ENCODE results near the gene DOCK3. TPM values are rescaled to one million over a fixed set of nuclear protein-coding genes. Genes with fewer than 3 reads are reported as not detected.

The DOCK3 gene
- total RNA-seq, 1 experiment from 2014 or later = 8.3 TPM

DNA sequence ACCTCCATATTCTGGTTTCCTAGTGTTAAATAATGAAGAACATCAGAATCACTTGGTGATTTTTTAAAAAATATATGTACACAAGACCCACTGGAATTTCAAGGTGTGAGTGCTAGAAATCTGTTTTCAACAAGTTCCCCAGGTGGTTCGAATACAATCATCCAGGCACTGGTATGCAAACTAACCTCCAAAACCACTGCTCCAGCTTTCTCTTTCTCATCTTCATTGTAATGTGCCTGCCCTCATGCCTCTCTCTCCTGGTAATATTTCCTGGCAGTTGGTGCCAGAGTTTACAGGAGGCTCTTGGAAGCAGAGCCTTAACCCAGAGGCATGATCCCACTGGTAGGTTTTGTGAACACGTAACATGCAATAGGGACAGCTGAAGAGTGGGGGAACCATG lies 547.2 kb downstream of the DOCK3 start:
- Histone ChIP-seq H3K27me3 (ENCODE audit: insufficient read depth, low read length) (no peaks in the 10 kb centered on the region), H4K20me1 (ENCODE audit: control insufficient read depth, insufficient read depth, insufficient read length) (no peaks in the 10 kb centered on the region), H2AFZ (ENCODE audit: low read length) (no peak overlapping the region), H3K4ac (ENCODE audit: low read depth, low read length) (no peak overlapping the region), H3K4me2 (ENCODE audit: insufficient read depth, insufficient read length, low read length) (no peak overlapping the region), H3K14ac (ENCODE audit: insufficient read depth, low read length) (no peak overlapping the region), H3K27ac (ENCODE audit: insufficient read length, low read depth, low read length) (no peak overlapping the region), H3K23ac (ENCODE audit: insufficient read length, low read depth, low read length) (no peak overlapping the region), H3K79me2 (ENCODE audit: insufficient read depth, low read length) (no peaks in the 10 kb centered on the region), H2BK5ac (ENCODE audit: insufficient read length, low read length) (no peak overlapping the region), H3T11ph (ENCODE audit: low read length) (no peak overlapping the region), H2BK12ac (ENCODE audit: insufficient read length, low read depth, low read length) (no peak overlapping the region), H2BK20ac (ENCODE audit: low read depth, low read length, poor library complexity, severe bottlenecking) (no peak overlapping the region), H2AK5ac (ENCODE audit: insufficient read length, low read length) (no peak overlapping the region), H2BK15ac (ENCODE audit: low read depth, low read length) (no peak overlapping the region), H3K9ac (ENCODE audit: extremely low read depth, insufficient read length, low read length) (no peak overlapping the region), H3K4me1 (ENCODE audit: insufficient read depth, low read length) (no peaks in the 10 kb centered on the region), H3K23me2 (ENCODE audit: insufficient read length, low read depth, low read length, poor library complexity, severe bottlenecking) (no peaks in the 10 kb centered on the region), H3K9me3 (ENCODE audit: control insufficient read depth, low read depth, low read length) (no peaks in the 10 kb centered on the region), H3K56ac (ENCODE audit: insufficient read length, low read depth, low read length) (no peak overlapping the region), H4K5ac (ENCODE audit: insufficient read length, low read depth, low read length) (no peak overlapping the region), H2BK120ac (ENCODE audit: low read depth, low read length, poor library complexity, severe bottlenecking) (no peak overlapping the region), H4K91ac (ENCODE audit: insufficient read length, low read depth, low read length) (no peak overlapping the region), H4K8ac (replicated peaks; ENCODE audit: insufficient read length, low read depth, low read length) (no peak overlapping the region), H3K18ac (ENCODE audit: insufficient read length, low read depth, low read length) (no peak overlapping the region), H3K79me1 (ENCODE audit: insufficient read depth, low read depth, low read length, poor library complexity, severe bottlenecking) (no peaks in the 10 kb centered on the region)
- TF ChIP-seq, protein P1, sequence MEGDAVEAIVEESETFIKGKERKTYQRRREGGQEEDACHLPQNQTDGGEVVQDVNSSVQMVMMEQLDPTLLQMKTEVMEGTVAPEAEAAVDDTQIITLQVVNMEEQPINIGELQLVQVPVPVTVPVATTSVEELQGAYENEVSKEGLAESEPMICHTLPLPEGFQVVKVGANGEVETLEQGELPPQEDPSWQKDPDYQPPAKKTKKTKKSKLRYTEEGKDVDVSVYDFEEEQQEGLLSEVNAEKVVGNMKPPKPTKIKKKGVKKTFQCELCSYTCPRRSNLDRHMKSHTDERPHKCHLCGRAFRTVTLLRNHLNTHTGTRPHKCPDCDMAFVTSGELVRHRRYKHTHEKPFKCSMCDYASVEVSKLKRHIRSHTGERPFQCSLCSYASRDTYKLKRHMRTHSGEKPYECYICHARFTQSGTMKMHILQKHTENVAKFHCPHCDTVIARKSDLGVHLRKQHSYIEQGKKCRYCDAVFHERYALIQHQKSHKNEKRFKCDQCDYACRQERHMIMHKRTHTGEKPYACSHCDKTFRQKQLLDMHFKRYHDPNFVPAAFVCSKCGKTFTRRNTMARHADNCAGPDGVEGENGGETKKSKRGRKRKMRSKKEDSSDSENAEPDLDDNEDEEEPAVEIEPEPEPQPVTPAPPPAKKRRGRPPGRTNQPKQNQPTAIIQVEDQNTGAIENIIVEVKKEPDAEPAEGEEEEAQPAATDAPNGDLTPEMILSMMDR (conservative IDR thresholded peaks at IDR 0.05) = no peak
- Mint-ChIP-seq H3K9me3 (no peaks in the 10 kb centered on the region), H3K36me3 (ENCODE audit: insufficient read depth in 1 of 3, low read depth in 3 of 3) (no peaks in the 10 kb centered on the region; a peak in 1 of 7 replicates), H3K27me3 (ENCODE audit: low read depth) (no peaks in the 10 kb centered on the region), H3K4me1 (peaks cover 9 to 10% of the 10 kb centered on the region in 2 experiments), H3K4me3 (no peak overlapping the region), H3K27ac (peak overlapping the region; percentile 66 to 87 (median 74); a peak in 6 of 7 replicates)
- WGBS (ENCODE audit: extremely low coverage, insufficient read length, low lambda C conversion rate) = no CpG with 5 or more reads among the region's 2 CpGs
- no peak for DNase-seq

All from H9 (cell line).